GM19351 (cell line): ENCODE results near the gene ACOT4.
"Not testable (repeated sequence)": the region's sequence is repeated elsewhere in the genome, so short reads cannot be mapped to it uniquely, and the experiment has no call there.

Experiments used
- ATAC-seq: cut with Tn5 transposase; IDR thresholded peaks from one replicate; pipeline ENCODE4 v1.9.1; 2021; ENCODE audit warnings: mild to moderate bottlenecking, moderate library complexity; ENCODE audit not compliant: unreplicated experiment

The ACOT4 gene, protein sequence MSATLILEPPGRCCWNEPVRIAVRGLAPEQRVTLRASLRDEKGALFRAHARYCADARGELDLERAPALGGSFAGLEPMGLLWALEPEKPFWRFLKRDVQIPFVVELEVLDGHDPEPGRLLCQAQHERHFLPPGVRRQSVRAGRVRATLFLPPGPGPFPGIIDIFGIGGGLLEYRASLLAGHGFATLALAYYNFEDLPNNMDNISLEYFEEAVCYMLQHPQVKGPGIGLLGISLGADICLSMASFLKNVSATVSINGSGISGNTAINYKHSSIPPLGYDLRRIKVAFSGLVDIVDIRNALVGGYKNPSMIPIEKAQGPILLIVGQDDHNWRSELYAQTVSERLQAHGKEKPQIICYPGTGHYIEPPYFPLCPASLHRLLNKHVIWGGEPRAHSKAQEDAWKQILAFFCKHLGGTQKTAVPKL

DNA sequence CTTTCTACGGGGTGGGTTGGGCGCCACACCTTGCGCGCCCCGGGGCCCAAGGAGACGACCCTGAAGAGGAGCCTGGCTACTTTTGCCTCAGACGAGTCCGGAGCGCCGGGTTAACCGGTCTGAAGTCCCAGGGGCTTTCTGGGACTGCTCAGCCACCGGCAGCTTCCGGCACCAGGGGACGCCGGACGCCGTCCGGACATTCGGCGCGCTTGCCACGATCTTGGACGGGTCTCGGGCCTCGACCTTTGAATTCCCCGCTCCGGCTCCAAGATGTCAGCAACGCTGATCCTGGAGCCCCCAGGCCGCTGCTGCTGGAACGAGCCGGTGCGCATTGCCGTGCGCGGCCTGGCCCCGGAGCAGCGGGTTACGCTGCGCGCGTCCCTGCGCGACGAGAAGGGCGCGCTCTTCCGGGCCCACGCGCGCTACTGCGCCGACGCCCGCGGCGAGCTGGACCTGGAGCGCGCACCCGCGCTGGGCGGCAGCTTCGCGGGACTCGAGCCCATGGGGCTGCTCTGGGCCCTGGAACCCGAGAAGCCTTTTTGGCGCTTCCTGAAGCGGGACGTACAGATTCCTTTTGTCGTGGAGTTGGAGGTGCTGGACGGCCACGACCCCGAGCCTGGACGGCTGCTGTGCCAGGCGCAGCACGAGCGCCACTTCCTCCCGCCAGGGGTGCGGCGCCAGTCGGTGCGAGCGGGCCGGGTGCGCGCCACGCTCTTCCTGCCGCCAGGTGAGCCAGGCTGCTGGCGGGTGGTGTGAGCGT lies at the start of gene ACOT4:
Gene ACOT4 (plus strand): TSS at position 184 of the 760 bp plus-strand sequence. CDS start 87 bp downstream, at position 271.
- ATAC-seq, result no peak

DNA sequence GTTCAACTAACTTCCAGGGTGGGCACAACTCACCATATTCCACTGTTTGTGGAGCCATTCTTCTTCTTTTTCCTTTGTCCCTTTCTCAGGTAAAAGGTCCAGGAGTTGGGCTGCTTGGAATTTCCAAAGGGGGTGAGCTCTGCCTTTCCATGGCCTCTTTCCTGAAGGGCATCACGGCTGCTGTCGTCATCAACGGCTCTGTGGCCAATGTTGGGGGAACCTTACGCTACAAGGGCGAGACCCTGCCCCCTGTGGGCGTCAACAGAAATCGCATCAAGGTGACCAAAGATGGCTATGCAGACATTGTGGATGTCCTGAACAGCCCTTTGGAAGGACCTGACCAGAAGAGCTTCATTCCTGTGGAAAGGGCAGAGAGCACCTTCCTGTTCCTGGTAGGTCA lies 48.7 kb upstream of the ACOT4 start:
- not testable (repeated sequence) for ATAC-seq

DNA sequence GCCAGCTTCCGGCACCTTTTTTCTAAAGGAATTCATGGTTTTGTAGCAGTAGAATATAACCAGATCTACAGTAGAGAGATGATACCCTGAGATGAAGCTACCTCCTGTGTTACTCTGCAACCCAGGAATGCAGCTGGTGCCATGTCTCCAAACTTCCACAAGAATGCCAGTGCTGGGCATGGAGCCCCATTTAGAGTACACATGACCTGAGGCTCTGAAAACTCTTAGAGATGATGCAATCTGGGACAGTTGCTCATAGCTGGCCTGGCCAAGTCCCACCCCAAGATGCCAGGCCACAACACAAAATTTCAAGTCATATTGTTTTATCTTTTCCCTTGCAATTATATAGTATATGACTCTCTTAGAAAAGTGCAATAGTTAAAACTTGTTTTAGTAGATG lies 46.3 kb upstream of the ACOT4 start:
- ATAC-seq, result not testable (repeated sequence)

DNA sequence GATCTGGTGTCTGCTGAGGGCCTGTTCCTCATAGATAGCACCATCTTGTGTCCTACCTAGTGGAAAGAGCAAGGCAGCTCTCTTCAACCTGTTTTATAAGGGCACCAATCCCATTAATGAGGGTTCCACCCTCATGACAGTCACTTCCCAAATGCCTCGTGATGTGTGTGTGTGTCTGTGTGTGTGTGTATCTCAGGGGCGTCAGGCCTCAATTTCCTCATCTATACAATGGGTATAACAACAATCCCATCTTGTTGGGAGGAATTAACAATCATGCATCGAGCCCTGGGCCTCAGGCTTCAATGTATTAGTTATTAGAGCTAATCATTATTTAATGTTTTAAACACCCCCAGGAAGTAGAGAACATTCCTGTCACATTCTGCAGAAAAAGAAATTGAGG lies 42.6 kb upstream of the ACOT4 start:
- not testable (repeated sequence) for ATAC-seq

DNA sequence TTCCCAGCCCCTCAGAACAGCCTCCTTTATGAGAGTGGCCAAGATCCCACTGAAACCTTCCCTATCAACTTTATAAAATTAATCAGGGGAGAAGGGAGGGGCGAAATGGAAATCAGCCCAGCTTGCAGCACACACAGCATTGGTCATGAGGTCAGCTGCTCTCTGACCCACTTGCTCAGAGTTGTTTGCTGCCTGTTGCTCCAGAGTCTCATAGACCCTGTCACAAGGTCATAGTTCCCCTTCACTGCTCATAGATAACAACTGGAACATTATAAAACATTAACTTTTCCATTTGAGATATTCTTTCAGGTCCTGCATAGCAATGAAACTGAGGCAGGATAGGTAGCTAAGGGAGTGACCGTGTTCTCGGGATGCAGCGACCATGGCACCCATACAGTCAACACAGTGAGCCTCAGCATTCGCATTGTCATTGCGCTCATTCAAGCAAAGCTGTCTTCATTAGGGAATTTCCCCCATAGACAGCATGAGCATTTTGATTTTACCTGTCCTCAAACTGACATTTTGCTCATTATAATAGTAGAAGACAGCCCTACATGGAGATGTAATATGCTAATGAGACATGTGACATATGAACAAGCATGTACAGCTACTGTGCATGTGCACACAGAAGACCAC lies 41.7 kb upstream of the ACOT4 start:
- ATAC-seq, result not testable (repeated sequence)

DNA sequence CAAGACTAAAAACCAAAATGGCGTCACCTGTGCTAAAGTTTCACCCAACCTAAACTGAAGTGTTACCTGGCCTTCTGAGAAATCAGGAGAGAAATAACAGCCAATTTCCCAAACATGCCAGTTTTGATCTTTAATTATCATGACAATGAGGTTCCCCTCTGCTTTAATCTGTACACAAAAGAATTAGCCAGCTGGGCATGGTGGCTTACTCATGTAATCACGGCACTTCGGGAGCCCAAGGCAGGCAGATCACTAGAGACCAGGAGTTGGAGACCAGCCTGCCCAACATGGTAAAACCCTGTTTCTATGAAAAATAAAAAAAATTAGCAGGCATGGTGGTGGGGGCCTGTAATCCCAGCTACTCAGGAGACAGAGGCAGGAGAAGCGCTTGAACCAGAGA lies 37.8 kb upstream of the ACOT4 start:
- ATAC-seq, result no peak

DNA sequence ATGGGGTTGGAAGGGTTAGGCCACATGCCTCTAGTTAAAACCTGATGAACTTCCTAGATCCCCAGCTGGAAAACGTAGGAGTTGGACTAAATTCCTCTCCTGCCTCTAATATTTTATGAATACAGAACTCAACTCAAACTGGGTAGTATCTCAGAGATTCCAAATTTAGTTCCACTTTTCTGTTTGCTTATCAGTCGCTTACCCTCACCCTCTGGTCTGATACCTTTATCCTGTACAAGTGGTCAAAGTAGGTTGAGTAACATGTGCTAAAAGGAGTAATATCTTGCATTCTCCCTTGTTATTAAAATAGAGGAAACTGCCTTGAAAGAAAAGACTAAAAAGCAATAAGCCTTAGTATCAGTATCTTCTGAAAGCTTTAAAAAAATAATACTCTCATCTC lies 34.5 kb upstream of the ACOT4 start:
- not testable (repeated sequence) for ATAC-seq

DNA sequence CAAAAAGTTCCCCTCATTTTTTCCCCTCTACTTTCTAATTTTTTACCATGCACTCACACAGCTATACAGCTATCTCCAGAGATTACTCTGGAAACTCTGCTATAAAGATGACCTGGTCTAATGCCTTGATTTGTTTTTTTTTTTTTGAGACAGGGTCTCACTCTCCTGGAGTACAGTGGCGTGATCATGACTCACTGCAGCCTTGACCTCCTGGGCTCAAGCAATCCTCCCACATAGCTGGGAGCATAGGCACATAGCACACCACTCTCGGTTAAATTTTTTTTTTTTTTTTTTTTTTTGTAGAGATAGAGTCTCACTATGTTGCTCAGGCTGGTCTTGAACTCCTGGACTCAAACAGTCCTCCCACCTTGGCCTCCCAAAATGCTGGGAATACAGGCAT lies 33.4 kb upstream of the ACOT4 start:
- not testable (repeated sequence) for ATAC-seq

DNA sequence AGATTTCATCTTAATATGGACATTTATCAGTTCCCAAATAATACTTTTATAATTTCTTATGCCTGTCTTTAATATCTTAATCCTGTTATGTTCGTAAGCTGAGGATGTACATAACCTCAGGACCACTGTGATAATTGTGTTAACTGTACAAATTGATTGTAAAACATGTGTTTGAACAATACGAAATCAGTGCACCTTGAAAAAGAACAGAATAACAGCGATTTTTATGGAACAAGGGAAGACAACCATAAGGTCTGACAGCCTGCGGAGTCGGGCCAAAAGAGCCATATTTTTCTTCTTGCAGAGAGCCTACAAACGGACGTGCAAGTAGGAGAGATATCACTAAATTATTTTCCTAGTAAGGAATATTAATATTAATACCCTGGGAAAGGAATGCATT lies 29.4 kb upstream of the ACOT4 start:
- not testable (repeated sequence) for ATAC-seq

DNA sequence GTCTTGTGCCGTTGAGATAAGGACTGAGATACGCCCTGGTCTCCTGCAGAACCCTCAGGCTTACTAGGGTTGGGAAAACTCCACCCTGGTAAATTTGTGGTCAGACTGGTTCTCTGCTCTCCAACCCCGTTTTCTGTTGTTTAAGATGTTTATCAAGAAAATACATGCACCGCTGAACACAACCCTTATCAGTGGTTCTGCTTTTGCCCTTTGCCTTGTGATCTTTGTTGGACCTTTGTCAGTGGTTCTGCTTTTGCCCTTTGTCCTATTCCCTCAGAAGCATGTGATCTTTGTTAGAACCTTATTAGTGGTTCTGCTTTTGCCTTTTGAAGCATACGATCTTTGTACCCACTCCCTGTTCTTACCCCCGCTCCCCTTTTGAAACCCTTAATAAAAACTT lies 29.0 kb upstream of the ACOT4 start:
- not testable (repeated sequence) for ATAC-seq

DNA sequence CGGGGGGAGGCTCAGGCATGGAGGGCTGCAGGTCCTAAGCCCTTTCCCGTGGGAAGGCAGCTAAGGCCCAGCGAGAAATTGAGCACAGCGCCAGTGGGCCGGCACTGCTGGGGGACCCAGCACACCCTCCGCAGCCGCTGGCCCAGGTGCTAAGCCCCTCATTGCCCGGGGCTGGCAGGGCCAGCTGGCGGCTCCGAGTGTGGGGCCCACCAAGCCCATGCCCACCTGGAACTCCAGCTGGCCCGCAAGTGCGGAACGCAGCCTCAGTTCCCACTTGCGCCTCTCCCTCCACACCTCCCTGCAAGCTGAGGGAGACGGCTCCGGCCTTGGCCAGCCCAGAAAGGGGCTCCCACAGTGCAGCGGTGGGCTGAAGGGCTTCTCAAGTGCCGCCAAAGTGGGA lies 25.2 kb upstream of the ACOT4 start:
- ATAC-seq, result not testable (repeated sequence)

DNA sequence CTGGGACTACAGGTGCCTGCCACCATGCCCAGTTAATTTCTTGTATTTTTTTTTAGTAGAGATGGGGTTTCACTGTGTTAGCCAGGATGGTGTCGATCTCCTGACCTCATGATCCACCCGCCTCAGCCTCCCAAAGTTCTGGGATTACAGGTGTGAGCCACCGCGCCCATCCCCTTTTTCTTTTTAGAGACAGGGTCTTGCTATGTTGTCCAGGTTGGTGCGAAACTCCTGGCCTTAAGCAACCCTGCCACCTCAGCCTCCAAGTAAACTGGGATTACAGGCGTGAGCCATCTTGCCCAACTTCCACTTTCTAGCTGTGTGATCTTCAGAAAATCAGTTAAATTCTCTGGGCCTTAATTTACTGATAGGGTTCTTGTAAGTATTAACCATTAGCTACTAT lies 24.7 kb upstream of the ACOT4 start:
- not testable (repeated sequence) for ATAC-seq

DNA sequence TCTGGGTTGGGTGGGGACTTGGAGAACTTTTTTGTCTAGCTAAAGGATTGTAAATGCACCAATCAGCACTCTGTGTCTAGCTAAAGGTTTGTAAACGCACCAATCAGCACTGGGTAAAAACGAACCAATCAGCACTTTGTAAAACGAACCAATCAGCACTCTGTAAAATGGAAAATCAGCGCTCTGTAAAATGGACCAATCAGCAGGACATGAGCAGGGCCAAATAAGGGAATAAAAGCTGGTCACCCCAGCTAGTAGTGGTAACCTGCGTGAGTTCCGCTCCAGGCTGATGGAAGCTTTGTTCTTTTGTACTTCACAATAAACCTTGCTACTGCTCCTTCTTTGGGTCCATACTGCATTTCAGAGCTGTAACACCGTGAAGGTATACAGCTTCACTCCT lies 24.3 kb upstream of the ACOT4 start:
- no peak for ATAC-seq

DNA sequence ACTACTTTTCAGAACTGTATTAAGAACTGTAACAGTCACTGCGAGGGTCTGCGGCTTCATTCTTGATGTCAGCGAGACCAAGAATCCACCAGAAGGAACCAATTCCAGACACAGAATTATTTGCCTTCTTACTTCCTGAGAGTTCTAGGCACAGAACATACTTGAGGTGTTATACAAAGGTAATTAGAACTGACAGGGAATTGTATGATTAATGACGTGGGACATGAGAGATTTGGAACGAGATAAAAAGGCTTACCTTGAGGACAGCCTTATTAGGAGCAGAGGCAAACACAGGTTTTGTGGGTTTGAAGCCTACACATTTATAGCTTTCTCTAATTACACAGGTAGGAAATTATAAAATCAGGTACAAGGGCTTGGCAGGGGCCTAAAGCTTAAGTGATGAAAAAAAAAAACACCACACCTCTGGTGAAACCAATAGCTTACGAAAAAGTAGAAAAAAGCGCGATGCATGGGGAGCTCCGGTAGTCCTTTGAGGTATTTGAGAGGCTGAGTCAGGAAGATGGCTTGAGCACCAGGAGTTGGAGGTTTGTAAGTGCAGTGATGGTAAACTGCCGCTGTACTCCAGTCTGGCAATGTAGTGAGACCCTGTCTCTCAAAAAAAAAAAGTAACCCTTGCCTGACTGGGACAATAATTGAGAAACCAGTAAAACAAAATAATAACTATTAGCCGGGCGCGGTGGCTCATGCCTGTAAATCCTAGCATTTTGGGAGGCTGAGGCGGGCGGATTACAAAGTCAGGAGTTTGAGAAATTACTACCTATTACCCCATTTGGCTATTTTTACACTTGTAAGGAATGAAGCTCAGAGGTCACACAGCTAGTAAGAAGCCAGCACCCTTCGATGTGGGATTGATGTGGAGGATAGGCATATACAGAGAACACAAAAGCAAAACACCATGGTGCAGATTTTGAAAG lies 23.5 kb upstream of the ACOT4 start:
- ATAC-seq, result no peak

DNA sequence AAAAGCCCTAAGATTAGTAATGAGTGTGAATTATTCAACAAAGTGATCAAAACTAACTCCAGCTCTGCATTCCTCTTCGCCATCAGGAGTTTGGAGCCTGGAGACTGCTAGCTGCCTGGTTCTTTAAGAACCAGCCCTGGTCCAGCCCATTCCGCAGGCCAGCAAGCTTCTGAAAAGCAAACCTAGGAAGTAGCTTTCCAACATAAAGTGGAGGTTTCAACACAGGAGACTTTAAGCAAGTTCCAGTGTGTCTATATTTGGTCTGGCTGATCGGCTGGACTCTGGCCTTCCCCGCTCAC lies 22.8 kb upstream of the ACOT4 start:
- ATAC-seq, result not testable (repeated sequence)

DNA sequence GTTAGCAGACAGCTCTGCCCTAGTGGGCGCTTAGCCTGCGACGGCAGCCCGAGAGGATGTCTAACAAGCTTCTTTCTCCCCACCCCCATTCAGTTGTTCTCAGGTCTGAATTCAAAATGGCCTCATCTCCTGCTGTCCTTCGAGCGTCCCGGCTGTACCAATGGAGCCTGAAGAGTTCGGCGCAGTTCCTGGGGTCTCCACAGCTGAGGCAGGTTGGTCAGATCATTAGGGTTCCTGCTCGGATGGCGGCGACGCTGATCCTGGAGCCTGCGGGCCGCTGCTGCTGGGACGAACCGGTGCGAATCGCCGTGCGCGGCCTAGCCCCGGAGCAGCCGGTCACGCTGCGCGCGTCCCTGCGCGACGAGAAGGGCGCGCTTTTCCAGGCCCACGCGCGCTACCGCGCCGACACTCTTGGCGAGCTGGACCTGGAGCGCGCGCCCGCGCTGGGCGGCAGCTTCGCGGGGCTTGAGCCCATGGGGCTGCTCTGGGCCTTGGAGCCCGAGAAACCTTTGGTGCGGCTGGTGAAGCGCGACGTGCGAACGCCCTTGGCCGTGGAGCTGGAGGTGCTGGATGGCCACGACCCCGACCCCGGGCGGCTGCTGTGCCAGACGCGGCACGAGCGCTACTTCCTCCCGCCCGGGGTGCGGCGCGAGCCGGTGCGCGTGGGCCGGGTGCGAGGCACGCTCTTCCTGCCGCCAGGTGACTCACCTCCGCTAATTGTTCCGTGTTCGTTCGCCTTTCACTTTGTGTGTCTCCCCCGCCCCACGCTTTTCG lies 22.3 kb upstream of the ACOT4 start, which contains the start of gene ACOT2:
Gene ACOT2 (plus strand): TSS at position 29 of the 774 bp plus-strand sequence. CDS start 28 bp downstream, at position 57.
- peak; percentile 62 for ATAC-seq

DNA sequence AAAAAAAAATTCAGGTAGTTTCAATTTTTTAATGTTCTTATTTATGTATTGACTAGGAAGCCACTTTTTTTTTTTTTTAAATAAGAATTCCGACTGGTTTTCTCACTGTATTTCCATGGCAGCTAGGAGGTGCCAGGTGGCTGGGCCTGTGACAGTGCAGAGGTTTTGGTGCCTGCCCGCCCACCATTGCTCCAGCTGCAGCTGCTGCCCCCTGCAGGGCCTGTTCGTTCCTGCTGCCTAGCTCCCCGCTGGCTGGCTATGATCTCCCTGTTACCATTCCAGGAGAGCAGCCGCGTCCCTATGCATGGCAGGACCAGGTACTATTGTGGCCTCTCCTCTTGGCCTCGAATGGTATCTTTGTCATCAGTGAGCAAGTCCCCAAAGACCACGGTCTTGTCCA lies 20.8 kb upstream of the ACOT4 start:
- peak; percentile 53 for ATAC-seq

DNA sequence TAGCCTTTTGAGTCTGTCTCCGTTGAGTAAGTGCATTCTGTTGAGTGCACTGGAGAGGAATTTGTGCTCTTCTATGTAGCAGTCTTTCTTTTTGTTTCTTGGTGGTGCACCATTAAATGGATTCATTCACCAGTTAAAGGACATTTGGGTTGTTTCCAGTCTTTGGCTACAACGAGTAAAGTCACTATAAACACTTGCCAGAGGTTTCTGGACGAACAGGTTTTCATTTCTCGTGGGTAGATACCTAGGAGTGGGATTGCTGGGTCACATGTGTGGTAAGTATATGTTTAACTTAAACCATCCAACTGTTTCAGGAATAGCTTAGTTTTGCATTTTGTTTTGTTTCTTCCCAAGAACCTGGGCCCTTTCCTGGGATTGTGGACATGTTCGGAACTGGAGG lies 18.6 kb upstream of the ACOT4 start:
- ATAC-seq, result not testable (repeated sequence)

DNA sequence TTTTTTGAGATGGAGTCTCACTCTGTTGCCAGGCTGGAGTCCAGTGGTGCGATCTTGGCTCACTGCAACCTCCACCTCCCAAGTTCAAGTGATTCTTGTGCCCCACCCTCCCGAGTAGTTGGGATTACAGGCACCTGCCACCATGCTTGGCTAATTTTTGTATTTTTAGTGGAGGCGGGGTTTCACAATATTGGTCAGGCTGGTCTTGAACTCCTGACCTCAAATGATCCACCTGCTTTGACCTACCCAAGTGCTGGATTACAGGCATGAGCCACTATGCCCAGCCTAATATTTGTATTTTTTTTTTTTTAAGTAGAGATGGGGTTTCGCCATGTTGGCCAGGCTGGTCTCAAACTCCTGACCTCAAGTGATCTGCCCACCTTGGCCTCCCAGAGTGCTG lies 17.9 kb upstream of the ACOT4 start:
- ATAC-seq, result not testable (repeated sequence)

DNA sequence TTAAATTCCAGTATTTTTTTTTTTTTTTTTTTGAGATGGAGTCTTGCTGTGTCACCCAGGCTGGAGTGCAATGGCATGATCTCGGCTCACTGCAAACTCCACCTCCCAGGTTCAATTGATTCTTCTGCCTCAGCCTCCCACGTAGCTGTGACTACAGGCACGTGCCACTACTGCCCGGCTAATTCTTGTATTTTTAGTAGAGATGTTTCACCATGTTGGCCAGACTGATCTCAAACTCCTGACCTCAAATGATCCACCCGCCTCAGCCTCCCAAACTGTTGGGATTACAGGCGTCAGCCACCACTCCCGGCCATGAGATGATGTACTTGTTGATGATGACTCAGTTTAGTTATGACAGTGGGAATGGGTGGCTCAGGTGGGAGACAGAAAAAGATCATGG lies 17.4 kb upstream of the ACOT4 start:
- not testable (repeated sequence) for ATAC-seq
